GM21515 (cell line): ENCODE measurements around the gene GLB1L3.

Experiments used
- ATAC-seq: cut with Tn5 transposase; IDR thresholded peaks from one replicate; pipeline ENCODE4 v1.9.1; 2021; ENCODE audit not compliant: unreplicated experiment

GLB1L3 gene

GRCh38 chr11:134358856-134359490, 82.8 kb downstream of the GLB1L3 start:
- ATAC-seq, result no peak

- ATAC-seq, result no peak
Measured at GRCh38 chr11:134359646-134360045, 83.5 kb downstream of the GLB1L3 start.

GRCh38 chr11:134360050-134360835, 84.1 kb downstream of the GLB1L3 start:
- peak; percentile 93 for ATAC-seq

DNA sequence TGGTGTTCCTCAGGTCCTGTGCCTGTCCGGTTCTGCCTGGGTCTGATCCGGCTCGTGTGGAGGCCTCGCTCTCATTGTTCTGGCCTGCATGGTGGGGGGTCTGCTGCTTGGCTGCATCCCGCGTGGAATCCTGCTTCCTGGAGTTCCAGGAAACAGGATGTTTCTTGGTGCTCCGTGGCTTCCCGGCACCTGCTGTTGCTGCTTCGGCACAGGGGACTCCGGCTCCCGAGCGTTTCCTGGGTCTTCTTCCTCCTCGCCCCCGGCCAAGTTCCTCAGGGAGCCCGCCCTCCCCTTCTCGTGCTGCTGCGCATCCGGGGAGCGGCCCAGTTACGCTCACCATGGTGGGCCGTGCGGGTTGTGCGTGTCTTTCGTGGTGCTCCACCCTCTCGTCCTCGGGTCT, 85.5 kb downstream of the GLB1L3 start:
- no peak for ATAC-seq

- ATAC-seq, result no peak
Measured at GRCh38 chr11:134362192-134362901, 86.2 kb downstream of the GLB1L3 start.

DNA sequence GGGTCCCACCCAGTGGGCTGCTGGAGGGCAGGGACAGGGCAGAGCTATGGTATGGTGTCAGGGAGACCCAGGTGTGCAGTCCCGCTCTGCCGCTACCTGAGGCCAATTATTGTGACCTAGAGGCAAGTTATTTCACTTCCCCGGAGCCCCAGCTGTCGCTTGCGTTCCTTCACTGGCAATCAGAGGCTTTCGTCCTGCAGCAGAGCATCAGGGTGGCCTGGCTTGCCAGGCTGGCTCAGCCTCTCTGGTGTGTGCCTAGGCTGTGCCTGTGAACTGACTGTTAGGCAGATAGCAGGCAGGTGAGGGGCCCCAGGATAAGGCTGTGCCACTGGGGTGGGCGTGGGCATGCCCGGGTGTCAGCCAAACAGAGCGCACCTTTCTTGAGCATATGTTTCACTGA, 87.0 kb downstream of the GLB1L3 start:
- ATAC-seq, result no peak

GRCh38 chr11:134363592-134363991, 87.4 kb downstream of the GLB1L3 start:
- ATAC-seq, result no peak

DNA sequence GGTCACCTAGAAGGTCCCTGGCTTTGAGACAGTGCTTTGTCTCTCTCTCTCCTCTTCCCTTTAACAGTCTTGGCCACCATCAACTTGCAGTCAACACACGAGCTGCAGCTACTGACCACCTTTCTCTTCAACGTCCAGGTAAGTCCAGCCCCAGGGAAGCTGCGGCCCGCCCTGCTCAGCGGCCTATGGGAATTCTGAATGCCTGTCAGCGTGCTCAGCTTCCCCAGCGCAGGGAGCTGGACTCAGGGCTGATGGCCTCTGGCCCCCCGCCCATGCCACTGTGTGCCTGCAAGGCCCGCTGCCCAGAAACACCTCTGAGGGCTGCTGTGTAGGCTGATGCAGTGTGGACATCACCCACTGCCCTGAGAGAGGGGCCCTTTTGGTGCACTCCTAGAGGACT, 88.1 kb downstream of the GLB1L3 start:
- ATAC-seq, result no peak

GRCh38 chr11:134365011-134365925, 89.1 kb downstream of the GLB1L3 start:
- no peak for ATAC-seq

GRCh38 chr11:134366254-134366653, 90.1 kb downstream of the GLB1L3 start:
- no peak for ATAC-seq

GRCh38 chr11:134367781-134368180, 91.6 kb downstream of the GLB1L3 start:
- ATAC-seq, result no peak
